HL-60 (cell line): Measurements from ENCODE around the gene DLGAP5.

ENCODE experiments used
- CTCF ChIP-seq: IDR thresholded peaks from one replicate; pipeline ENCODE4 v1.5.1; 2011; ENCODE audit warnings: low read length, control low read depth, inconsistent platforms; ENCODE audit not compliant: insufficient read depth
- GABPA ChIP-seq: IDR thresholded peaks from 2 replicates; pipeline ENCODE4 v1.6.1; 2012; ENCODE audit warnings: low read depth
- POLR2AphosphoS5 ChIP-seq: IDR thresholded peaks from 2 replicates; pipeline ENCODE4 v1.6.1; 2012; ENCODE audit warnings: low read depth
- REST ChIP-seq: IDR thresholded peaks from 2 replicates; pipeline ENCODE4 v1.6.1; 2012; ENCODE audit warnings: low read depth; ENCODE audit not compliant: insufficient replicate concordance
- SPI1 ChIP-seq: IDR thresholded peaks from 2 replicates; pipeline ENCODE4 v1.6.1; 2012; ENCODE audit warnings: low read depth, mild to moderate bottlenecking, borderline replicate concordance

- TF ChIP-seq CTCF = no peak
- no peak for TF ChIP-seq POLR2AphosphoS5
- no peak for TF ChIP-seq REST
- no peak for TF ChIP-seq SPI1
- TF ChIP-seq GABPA = no peak
Observed at GRCh38 chr14:55129086-55129427, 62.3 kb downstream of the DLGAP5 start, which contains the start of gene LGALS3.
